GM13977 (cell line): Measurements from ENCODE around the gene KLHDC8A.
"Not testable (repeated sequence)": the region's sequence is repeated elsewhere in the genome, so short reads cannot be mapped to it uniquely, and the experiment has no call there.

Experiments used
- DNase-seq: peaks from one replicate; pipeline ENCODE4 v3.0.0; 2012; ENCODE audit warnings: low spot score
- CTCF ChIP-seq: IDR thresholded peaks from 2 replicates; pipeline ENCODE4 v1.5.1; 2012; ENCODE audit warnings: mild to moderate bottlenecking, control low read depth; ENCODE audit not compliant: insufficient read depth; ENCODE audit errors: extremely low read depth, missing control alignments
- in situ Hi-C: fragments of 300-500 bp; cut with MboI; formaldehyde crosslinking; loops from one replicate; pipeline ENCODE4 v1.12.0; 2022; ENCODE audit warnings: low sequenced_read_pairs, low pct_unique_long_range_greater_than_20kb, mixed read lengths, inconsistent platforms; ENCODE audit not compliant: unreplicated experiment

Gene KLHDC8A

DNA sequence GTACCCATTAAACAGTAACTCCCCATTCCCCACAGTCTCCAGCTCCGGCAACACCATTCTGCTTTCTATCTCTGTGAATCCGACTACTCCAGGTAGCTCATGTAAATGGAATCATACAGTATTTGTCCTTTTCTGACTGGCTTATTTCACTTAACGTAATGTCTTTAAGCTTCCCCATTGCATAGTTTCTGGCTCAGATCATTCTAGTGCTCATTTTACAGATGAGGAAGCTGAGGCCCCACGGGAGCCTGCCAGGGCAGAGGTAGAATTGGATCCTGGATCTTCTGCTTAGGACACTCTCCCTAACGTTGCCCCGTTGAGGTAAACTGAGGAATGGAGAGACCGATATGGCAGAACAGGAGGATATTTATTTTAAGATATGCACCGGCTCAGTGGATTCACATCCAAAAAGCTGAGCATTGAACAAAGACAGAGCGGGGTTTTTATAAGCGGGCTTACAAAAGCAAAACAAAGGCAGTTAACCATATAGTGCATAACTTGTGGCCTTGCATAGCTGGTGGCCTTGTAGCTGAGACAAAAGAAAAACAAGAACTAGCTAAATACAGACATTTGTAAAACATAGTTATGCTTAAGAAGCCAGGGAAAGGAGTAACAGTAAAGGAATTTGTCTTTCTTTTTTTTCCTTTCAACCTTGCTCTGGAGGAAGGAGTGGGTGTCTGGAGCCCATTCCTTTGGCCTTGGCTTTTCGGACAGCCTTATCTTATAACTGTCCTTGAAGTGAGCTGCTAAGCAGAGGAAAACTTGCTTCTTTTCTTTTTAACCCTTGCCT, 15.3 kb upstream of the KLHDC8A start:
- DNase-seq: no peak
- in situ Hi-C loops: no loop called here
- no peak for TF ChIP-seq CTCF

DNA sequence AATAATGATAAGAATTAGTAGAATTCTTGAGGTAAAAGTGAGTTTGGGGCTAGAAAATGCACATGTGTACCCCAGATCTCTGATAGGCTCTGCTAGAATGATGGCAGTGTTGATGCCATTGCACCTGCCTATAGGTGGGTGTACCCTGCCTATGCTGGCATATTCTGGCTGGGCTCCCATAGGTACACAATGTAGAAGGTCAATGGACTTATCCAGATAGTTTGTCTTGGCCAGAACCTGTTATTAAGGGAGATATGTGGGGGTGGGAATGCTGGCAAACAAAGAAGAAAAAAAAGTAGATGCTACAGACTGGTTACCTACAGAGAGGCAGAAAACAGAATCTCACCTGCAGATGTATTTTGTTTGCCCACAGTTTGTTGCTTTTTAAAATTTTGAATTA, 14.1 kb upstream of the KLHDC8A start:
- no peak for DNase-seq
- no peak for TF ChIP-seq CTCF
- in situ Hi-C loops: no loop called here

- TF ChIP-seq CTCF: no peak
- DNase-seq: no peak
- in situ Hi-C loops: no loop called here
These were observed 13.0 kb upstream of the KLHDC8A start for GRCh38 chr1:205369701-205370123.

GRCh38 chr1:205368478-205368877, 11.8 kb upstream of the KLHDC8A start:
- no peak for TF ChIP-seq CTCF
- in situ Hi-C loops: no loop called here
- DNase-seq: no peak

DNA sequence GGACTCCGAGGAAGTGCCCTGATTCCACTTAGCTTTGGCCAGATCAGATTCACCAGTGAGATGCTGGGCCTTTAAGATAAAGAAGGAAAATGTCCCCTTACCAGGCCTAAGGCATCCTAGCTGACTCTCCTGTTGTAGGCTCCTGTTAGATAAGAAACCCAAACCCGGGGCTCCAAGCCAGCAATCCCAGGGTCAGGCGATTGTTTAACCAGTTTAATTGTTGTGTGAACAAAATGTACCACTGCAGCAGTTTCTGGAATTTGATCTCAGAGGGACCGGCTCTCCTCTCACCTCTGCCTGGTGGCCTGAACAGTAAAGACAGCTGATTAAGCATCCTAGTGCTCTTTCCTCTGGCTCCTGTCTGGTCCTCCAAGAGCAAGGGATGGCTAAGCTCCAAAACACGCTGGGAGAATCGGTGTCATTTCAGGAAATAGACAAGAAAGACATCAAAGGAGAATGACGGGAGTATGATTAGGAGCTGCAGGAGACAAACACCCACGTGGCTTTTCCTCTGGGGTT, 9.3 kb upstream of the KLHDC8A start:
- TF ChIP-seq CTCF: no peak
- in situ Hi-C loops: no loop called here
- no peak for DNase-seq

DNA sequence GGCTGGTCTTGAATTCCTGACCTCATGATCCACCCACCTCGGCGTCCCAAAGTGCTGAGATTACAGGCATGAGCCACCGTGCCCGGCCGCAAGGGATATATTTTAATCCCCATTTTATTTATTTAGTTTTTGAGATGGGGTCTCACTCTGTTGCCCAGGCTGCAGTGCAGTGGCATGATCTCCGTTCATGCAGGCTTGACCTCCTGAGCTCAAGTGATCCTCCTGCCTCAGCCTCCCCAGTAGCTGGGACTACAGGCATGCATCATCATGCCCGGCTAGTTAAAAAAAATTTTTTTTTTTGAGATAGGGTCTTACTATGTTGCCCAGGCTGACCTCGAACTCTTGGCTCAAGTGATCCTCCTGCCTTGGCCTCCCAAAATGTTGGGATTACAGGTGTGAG, 8.4 kb upstream of the KLHDC8A start:
- in situ Hi-C loops, DNase-seq: not testable (repeated sequence)

DNA sequence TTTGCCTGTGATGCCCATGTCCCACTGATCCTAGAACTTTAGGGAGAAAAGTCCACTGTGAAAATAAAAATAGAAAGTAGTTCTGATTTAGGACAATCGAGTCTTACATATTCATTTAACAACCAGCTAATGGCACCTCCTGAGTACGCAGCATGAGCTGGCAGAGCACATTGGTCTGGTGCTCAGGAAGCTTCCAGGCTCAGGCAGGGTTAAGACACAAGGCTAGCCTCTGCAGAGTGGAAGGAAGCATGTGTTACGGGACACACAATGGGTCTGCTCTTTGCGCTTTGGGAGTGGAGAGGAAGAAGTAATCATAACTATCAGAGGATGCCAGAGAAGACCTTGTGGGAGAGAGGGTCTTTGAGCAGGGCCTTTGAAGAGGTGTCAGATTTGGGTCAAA, 4.2 kb upstream of the KLHDC8A start:
- in situ Hi-C loops: no loop called here
- no peak for DNase-seq
- TF ChIP-seq CTCF: no peak
